H1 (cell line): ENCODE data around the gene DHRS2. TPM values are rescaled to one million over a fixed set of nuclear protein-coding genes. Genes with fewer than 3 reads are reported as not detected.

ENCODE experiments used
- ATF2 ChIP-seq: IDR thresholded peaks from 2 replicates; pipeline ENCODE4 v1.6.1; 2012; ENCODE audit warnings: low read length, inconsistent platforms
- CHD2 ChIP-seq: IDR thresholded peaks from 2 replicates; pipeline ENCODE4 v1.6.1; 2012; ENCODE audit warnings: low read length, improper control_type of control experiment
- EP300 ChIP-seq, 2 experiments: IDR thresholded peaks; 1 replicate in 1 of 2; 2 replicates in 1 of 2; pipeline ENCODE4 v1.6.1; 2011 to 2012; ENCODE audit warnings: low read depth in 2 of 2, low read length in 2 of 2, mild to moderate bottlenecking in 2 of 2, borderline replicate concordance in 1 of 2, inconsistent platforms in 1 of 2, moderate library complexity in 1 of 2
- polyA plus RNA-seq, 7 experiments: library from polyadenylated mRNA; depleted of rRNA in 3 of 7; stranded (reverse) in 5 of 7; unstranded in 2 of 7; fragments of >200 nt in 5 of 7; fragments of 200-250 nt in 2 of 7; gene quantifications; 1 replicate in 5 of 7; 2 replicates in 1 of 7; 4 replicates in 1 of 7; pipeline versions ENCODE4 v1.2.1 to v1.2.3, GENCODE V29; 2011 to 2013; ENCODE audit warnings: missing spikeins in 2 of 7, mixed read lengths in 2 of 7
- total RNA-seq: library from RNA; stranded (reverse); fragmentation: NEBNext Ultra II Directional; extraction: Animal tissue kit (Norgen Biotek cat#: 25700); gene quantifications from 2 replicates; pipeline ENCODE4 v1.2.1, GENCODE V29; 2021

Gene DHRS2
- total and polyA plus RNA-seq, 2 of the 8 experiments (the other 6 are each of a cell fraction or from before 2014, with no cell fraction given): 1.1 to 3.5 TPM

- TF ChIP-seq ATF2 (no peak), CHD2 (no peak), EP300 (IDR thresholded peaks at IDR 0.05; ENCODE audit: borderline replicate concordance in 1 of 2, low read depth in 2 of 2, low read length in 2 of 2) (no peak)
- TF ChIP-seq, all 59 proteins: peak for 0
Measured at GRCh38 chr14:23692416-23692815, 56.3 kb downstream of the DHRS2 start (continued).
